Gastroesophageal sphincter (tissue), 3 donors: ENCODE results near the gene KRTCAP3.

Experiments
- EP300 ChIP-seq: sonication (generic); formaldehyde crosslinking; IDR thresholded peaks from one replicate; pipeline ENCODE4 v1.6.1; 2017; ENCODE audit warnings: antibody characterized with exemption, mild to moderate bottlenecking
- POLR2A ChIP-seq, 2 donors: fragments of 450-650 bp; IDR thresholded peaks; one replicate each; pipeline ENCODE4 v1.6.1; 2017; ENCODE audit warnings: antibody characterized with exemption in 2 of 2, mild to moderate bottlenecking in 2 of 2, moderate library complexity in 1 of 2
- POLR2AphosphoS5 ChIP-seq: sonication (generic); formaldehyde crosslinking; IDR thresholded peaks from one replicate; pipeline ENCODE4 v1.6.1; 2017; ENCODE audit warnings: antibody characterized with exemption
- TF ChIP-seq, protein P1 (sequence below), 4 experiments: fragments of 200-600 bp in 2 of 4; fragments of 450-650 bp in 2 of 4; sonication (generic) in 1 of 4; IDR thresholded peaks; one replicate each; pipeline ENCODE4 v1.5.1; 2017 to 2019; ENCODE audit warnings: antibody characterized with exemption in 4 of 4, mild to moderate bottlenecking in 2 of 4, moderate library complexity in 2 of 4

DNA sequence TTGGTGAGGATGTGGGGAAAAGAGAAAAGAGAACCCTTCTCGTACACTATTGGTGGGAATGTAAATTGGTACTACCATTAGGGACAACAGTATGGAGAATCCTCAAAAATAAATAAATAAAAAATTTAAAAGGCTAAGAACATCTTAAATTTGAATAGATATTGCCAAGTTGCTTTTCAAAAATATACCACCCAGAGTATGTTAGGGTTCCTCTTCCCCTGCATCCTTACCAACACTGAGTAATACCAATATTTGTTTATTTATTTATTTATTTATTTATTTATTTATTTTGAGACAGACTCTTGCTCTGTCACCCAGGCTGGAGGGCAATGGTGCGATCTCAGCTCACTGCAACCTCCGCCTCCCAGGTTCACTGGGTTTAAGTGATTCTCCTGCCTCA, 19.2 kb upstream of the KRTCAP3 start:
- TF ChIP-seq, protein P1, sequence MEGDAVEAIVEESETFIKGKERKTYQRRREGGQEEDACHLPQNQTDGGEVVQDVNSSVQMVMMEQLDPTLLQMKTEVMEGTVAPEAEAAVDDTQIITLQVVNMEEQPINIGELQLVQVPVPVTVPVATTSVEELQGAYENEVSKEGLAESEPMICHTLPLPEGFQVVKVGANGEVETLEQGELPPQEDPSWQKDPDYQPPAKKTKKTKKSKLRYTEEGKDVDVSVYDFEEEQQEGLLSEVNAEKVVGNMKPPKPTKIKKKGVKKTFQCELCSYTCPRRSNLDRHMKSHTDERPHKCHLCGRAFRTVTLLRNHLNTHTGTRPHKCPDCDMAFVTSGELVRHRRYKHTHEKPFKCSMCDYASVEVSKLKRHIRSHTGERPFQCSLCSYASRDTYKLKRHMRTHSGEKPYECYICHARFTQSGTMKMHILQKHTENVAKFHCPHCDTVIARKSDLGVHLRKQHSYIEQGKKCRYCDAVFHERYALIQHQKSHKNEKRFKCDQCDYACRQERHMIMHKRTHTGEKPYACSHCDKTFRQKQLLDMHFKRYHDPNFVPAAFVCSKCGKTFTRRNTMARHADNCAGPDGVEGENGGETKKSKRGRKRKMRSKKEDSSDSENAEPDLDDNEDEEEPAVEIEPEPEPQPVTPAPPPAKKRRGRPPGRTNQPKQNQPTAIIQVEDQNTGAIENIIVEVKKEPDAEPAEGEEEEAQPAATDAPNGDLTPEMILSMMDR (IDR thresholded peaks at IDR 0.05), result no peak
- TF ChIP-seq POLR2A (IDR thresholded peaks at IDR 0.05) (no peak), EP300 (no peak), POLR2AphosphoS5 (no peak)
